ENCODE results near the gene FBLN5.
"Not testable (repeated sequence)": the region's sequence is repeated elsewhere in the genome, so short reads cannot be mapped to it uniquely, and the experiment has no call there.

Gene FBLN5

GRCh38 chr14:91858536-91859275 lies 88.8 kb downstream of the FBLN5 start:
- DNase-seq, result peak in 1 of 2 experiments; percentile 41

- DNase-seq, result no peak
These were observed 89.9 kb downstream of the FBLN5 start for GRCh38 chr14:91857614-91858013.

- no peak for DNase-seq
These were observed 93.1 kb downstream of the FBLN5 start for GRCh38 chr14:91854327-91854934.

- DNase-seq, result no peak
These were observed 95.9 kb downstream of the FBLN5 start for GRCh38 chr14:91851563-91851962.

GRCh38 chr14:91848504-91849001 lies 98.9 kb downstream of the FBLN5 start:
- DNase-seq, result no peak

GRCh38 chr14:91847693-91848092 lies 99.8 kb downstream of the FBLN5 start:
- no peak for DNase-seq

- DNase-seq, result no peak
These were observed 101.8 kb downstream of the FBLN5 start for GRCh38 chr14:91845652-91846051.

GRCh38 chr14:91845056-91845455 lies 102.4 kb downstream of the FBLN5 start:
- DNase-seq, result not testable (repeated sequence)

- DNase-seq, result no peak
These were observed 103.5 kb downstream of the FBLN5 start for GRCh38 chr14:91844029-91844428.

- DNase-seq, result no peak
These were observed 104.1 kb downstream of the FBLN5 start for GRCh38 chr14:91843437-91843836.

- DNase-seq, result no peak
These were observed 106.4 kb downstream of the FBLN5 start for GRCh38 chr14:91841065-91841464.

GRCh38 chr14:91839749-91840148 lies 107.7 kb downstream of the FBLN5 start:
- DNase-seq, result no peak

GRCh38 chr14:91837076-91837475 lies 110.4 kb downstream of the FBLN5 start:
- DNase-seq, result no peak

GRCh38 chr14:91835920-91836843 lies 111.3 kb downstream of the FBLN5 start:
- no peak for DNase-seq

GRCh38 chr14:91835197-91835919 lies 112.1 kb downstream of the FBLN5 start:
- DNase-seq, result no peak

GRCh38 chr14:91834571-91834970 lies 112.9 kb downstream of the FBLN5 start:
- DNase-seq, result no peak

- no peak for DNase-seq
These were observed 116.2 kb downstream of the FBLN5 start for GRCh38 chr14:91831337-91831736.

GRCh38 chr14:91830777-91831176 lies 116.7 kb downstream of the FBLN5 start:
- no peak for DNase-seq

GRCh38 chr14:91829511-91829910 lies 118.0 kb downstream of the FBLN5 start:
- no peak for DNase-seq

- no peak for DNase-seq
These were observed 119.7 kb downstream of the FBLN5 start for GRCh38 chr14:91827746-91828145.

All from SW 1271 (cell line).